ENCODE results near the gene AGBL5. TPM values are rescaled to one million over a fixed set of nuclear protein-coding genes. Genes with fewer than 3 reads are reported as not detected.
A peak's percentile ranks its signal among the peaks of the same experiment; 100 is the strongest.

AGBL5 gene
- total RNA-seq: 19.8 TPM in 2 replicates
- polyA plus RNA-seq: 20.9 and 26.1 TPM in 2 replicates
- polyA plus RNA-seq (2012): 19.9 and 21.6 TPM in 2 replicates
- polyA minus RNA-seq (ENCODE audit: low replicate concordance): 69.7 and 72.6 TPM in 2 replicates

GRCh38 chr2:27050996-27051901, at the start of gene AGBL5:
Gene AGBL5, plus strand, starts transcription at chr2:27051668. Its CDS starts 1,291 bp downstream, at chr2:27052959.
- Histone ChIP-seq H3K4me1 (ENCODE audit: control insufficient read depth, extremely low read depth, insufficient read depth, low read length) (peaks cover 4% of the 10 kb centered on the region), H3K9me3 (ENCODE audit: control insufficient read depth, insufficient read depth, low read depth, low read length) (no peaks in the 10 kb centered on the region)

GRCh38 chr2:27001950-27002349, 49.5 kb upstream of the AGBL5 start:
- Histone ChIP-seq H3K4me1 (ENCODE audit: control insufficient read depth, extremely low read depth, insufficient read depth, low read length) (no peaks in the 10 kb centered on the region), H3K4me2 (ENCODE audit: extremely low read depth, insufficient read depth, low read length) (no peak overlapping the region), H3K27me3 (ENCODE audit: control insufficient read depth, insufficient read depth, low read length) (no peaks in the 10 kb centered on the region), H2AFZ (ENCODE audit: low read length) (no peak overlapping the region), H3K9ac (ENCODE audit: insufficient read depth, low read length) (no peak overlapping the region), H3K36me3 (ENCODE audit: control insufficient read depth, insufficient read depth, low read length) (no peaks in the 10 kb centered on the region), H3K27ac (ENCODE audit: insufficient read depth, low read length) (no peak overlapping the region), H3K9me3 (ENCODE audit: control insufficient read depth, insufficient read depth, low read depth, low read length) (no peaks in the 10 kb centered on the region), H3K4me3 (replicated peaks in 1 of 4; ENCODE audit: control extremely low read depth in 1 of 4, insufficient read depth in 1 of 4, low read depth in 3 of 4, low read length in 4 of 4) (no peak overlapping the region), H3K79me2 (ENCODE audit: control insufficient read depth, insufficient read depth, low read length) (no peaks in the 10 kb centered on the region), H4K20me1 (ENCODE audit: control insufficient read depth, extremely low read depth, insufficient read depth, low read length) (no peaks in the 10 kb centered on the region)
- no peak for DNase-seq (ENCODE audit: low read depth in 2 of 2)
- TF ChIP-seq EZH2 (IDR thresholded peaks at IDR 0.05; ENCODE audit: low read length, missing control alignments) (no peak), CTCF (conservative IDR thresholded peaks at IDR 0.05 in 1 of 2, IDR thresholded peaks at IDR 0.05 in 1 of 2; ENCODE audit: low read depth in 1 of 2, low read length in 2 of 2) (no peak)

More at GRCh38 chr2:27050996-27051901, at the start of gene AGBL5:
- Histone ChIP-seq H2AFZ (ENCODE audit: low read length) (peak within 1 kb of the TSS; percentile 70), H3K4me2 (ENCODE audit: extremely low read depth, insufficient read depth, low read length) (peak within 1 kb of the TSS; percentile 90), H3K27ac (ENCODE audit: insufficient read depth, low read length) (peak within 1 kb of the TSS; percentile 83), H3K4me3 (replicated peaks in 1 of 4; ENCODE audit: control extremely low read depth in 1 of 4, insufficient read depth in 1 of 4, low read depth in 3 of 4, low read length in 4 of 4) (peak within 1 kb of the TSS; percentile 66 to 84 (median 76)), H4K20me1 (ENCODE audit: control insufficient read depth, extremely low read depth, insufficient read depth, low read length) (no peaks in the 10 kb centered on the region), H3K79me2 (ENCODE audit: control insufficient read depth, insufficient read depth, low read length) (no peaks in the 10 kb centered on the region), H3K9ac (ENCODE audit: insufficient read depth, low read length) (peak within 1 kb of the TSS; percentile 71), H3K36me3 (ENCODE audit: control insufficient read depth, insufficient read depth, low read length) (peaks cover 5% of the 10 kb centered on the region), H3K27me3 (ENCODE audit: control insufficient read depth, insufficient read depth, low read length) (no peaks in the 10 kb centered on the region)
- TF ChIP-seq EZH2 (IDR thresholded peaks at IDR 0.05; ENCODE audit: low read length, missing control alignments) (no peak), CTCF (conservative IDR thresholded peaks at IDR 0.05 in 1 of 2, IDR thresholded peaks at IDR 0.05 in 1 of 2; ENCODE audit: low read depth in 1 of 2, low read length in 2 of 2) (no peak)
- DNase-seq (ENCODE audit: low read depth in 2 of 2): peak; percentile 85 to 94

GRCh38 chr2:27003007-27003406, 48.5 kb upstream of the AGBL5 start:
- peak in 1 of 2 donors; percentile 51 for DNase-seq (ENCODE audit: low read depth in 2 of 2)
- H4K20me1 ChIP-seq (ENCODE audit: control insufficient read depth, extremely low read depth, insufficient read depth, low read length): no peaks in the 10 kb centered on the region

More at GRCh38 chr2:27003007-27003406, 48.5 kb upstream of the AGBL5 start:
- Histone ChIP-seq H3K9me3 (ENCODE audit: control insufficient read depth, insufficient read depth, low read depth, low read length) (no peaks in the 10 kb centered on the region), H3K4me3 (replicated peaks in 1 of 4; ENCODE audit: control extremely low read depth in 1 of 4, insufficient read depth in 1 of 4, low read depth in 3 of 4, low read length in 4 of 4) (no peak overlapping the region), H3K36me3 (ENCODE audit: control insufficient read depth, insufficient read depth, low read length) (no peaks in the 10 kb centered on the region), H2AFZ (ENCODE audit: low read length) (no peak overlapping the region), H3K27me3 (ENCODE audit: control insufficient read depth, insufficient read depth, low read length) (no peaks in the 10 kb centered on the region), H3K4me1 (ENCODE audit: control insufficient read depth, extremely low read depth, insufficient read depth, low read length) (no peaks in the 10 kb centered on the region), H3K27ac (ENCODE audit: insufficient read depth, low read length) (no peak overlapping the region), H3K79me2 (ENCODE audit: control insufficient read depth, insufficient read depth, low read length) (no peaks in the 10 kb centered on the region), H3K4me2 (ENCODE audit: extremely low read depth, insufficient read depth, low read length) (no peak overlapping the region), H3K9ac (ENCODE audit: insufficient read depth, low read length) (no peak overlapping the region)
- TF ChIP-seq EZH2 (IDR thresholded peaks at IDR 0.05; ENCODE audit: low read length, missing control alignments) (no peak), CTCF (conservative IDR thresholded peaks at IDR 0.05 in 1 of 2, IDR thresholded peaks at IDR 0.05 in 1 of 2; ENCODE audit: low read depth in 1 of 2, low read length in 2 of 2) (no peak)

Data from fibroblast of lung (primary cell).